ENCODE results near the gene UFD1.
A peak's percentile ranks its signal among the peaks of the same experiment; 100 is the strongest.

Gene UFD1

GRCh38 chr22:19478901-19479354, at the start of gene UFD1:
UFD1 (minus strand) TSS chr22:19479193; CDS start chr22:19479085, 108 bp downstream.
- Mint-ChIP-seq H3K4me1 (peaks cover 39% of the 10 kb centered on the region), H3K27me3 (no peaks in the 10 kb centered on the region), H3K4me3 (peak within 1 kb of the TSS; percentile 99), H3K36me3 (peaks cover 29% of the 10 kb centered on the region), H3K9me3 (no peaks in the 10 kb centered on the region), H3K27ac (peak within 1 kb of the TSS; percentile 98)
- CTCF ChIA-PET: interaction anchor here (0.7 to 3.0 kb wide), 4 partner anchors 14 to 299 kb away, joined by 3 to 14 read pairs (median 6); no protein-coding TSS in a partner anchor
- peak; percentile 89 for DNase-seq

GRCh38 chr22:19527861-19528417, 48.9 kb upstream of the UFD1 start:
- Mint-ChIP-seq H3K27me3 (peaks cover 72% of the 10 kb centered on the region), H3K4me3 (no peak overlapping the region), H3K4me1 (peaks cover 16% of the 10 kb centered on the region), H3K9me3 (no peaks in the 10 kb centered on the region), H3K27ac (no peak overlapping the region), H3K36me3 (no peaks in the 10 kb centered on the region)
- CTCF ChIA-PET: no interaction called here
- no peak for DNase-seq

GRCh38 chr22:19527321-19527721, 48.3 kb upstream of the UFD1 start:
- CTCF ChIA-PET: interaction anchor here (1.0 kb wide), 1 partner anchor 24 kb away, joined by 5 read pairs; no protein-coding TSS in a partner anchor
- DNase-seq: no peak
- Mint-ChIP-seq H3K27ac (no peak overlapping the region), H3K9me3 (no peaks in the 10 kb centered on the region), H3K4me3 (no peak overlapping the region), H3K4me1 (peaks cover 19% of the 10 kb centered on the region), H3K27me3 (peaks cover 73% of the 10 kb centered on the region), H3K36me3 (no peaks in the 10 kb centered on the region)

DNA sequence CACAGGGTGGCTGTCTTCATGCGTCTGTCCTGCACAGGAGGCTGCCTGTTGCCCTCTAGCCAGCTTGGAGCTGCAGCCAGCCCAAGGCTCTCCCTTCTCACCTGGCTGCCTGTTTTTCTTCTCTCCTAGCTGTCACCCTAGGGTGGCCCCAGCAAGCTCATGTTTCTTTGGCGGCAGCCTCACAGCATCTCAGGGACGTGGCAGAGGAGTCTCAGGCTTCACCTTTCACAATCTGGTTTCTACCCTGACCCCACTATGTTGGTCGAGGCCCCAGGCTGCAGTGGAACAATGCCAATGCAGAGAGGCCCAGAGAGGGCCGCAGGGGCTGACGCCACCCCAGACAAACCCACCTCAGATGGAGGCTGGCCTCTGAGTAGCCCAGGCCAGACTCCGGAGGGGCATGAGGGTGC, 47.7 kb upstream of the UFD1 start:
- Mint-ChIP-seq H3K4me3 (no peak overlapping the region), H3K4me1 (peaks cover 19% of the 10 kb centered on the region), H3K9me3 (no peaks in the 10 kb centered on the region), H3K36me3 (peaks cover 3% of the 10 kb centered on the region), H3K27ac (no peak overlapping the region), H3K27me3 (peaks cover 71% of the 10 kb centered on the region)
- CTCF ChIA-PET: interaction anchor here (1.0 to 1.3 kb wide), 2 partner anchors 24 to 102 kb away, joined by 4 to 5 read pairs; no protein-coding TSS in a partner anchor
- DNase-seq: no peak

DNA sequence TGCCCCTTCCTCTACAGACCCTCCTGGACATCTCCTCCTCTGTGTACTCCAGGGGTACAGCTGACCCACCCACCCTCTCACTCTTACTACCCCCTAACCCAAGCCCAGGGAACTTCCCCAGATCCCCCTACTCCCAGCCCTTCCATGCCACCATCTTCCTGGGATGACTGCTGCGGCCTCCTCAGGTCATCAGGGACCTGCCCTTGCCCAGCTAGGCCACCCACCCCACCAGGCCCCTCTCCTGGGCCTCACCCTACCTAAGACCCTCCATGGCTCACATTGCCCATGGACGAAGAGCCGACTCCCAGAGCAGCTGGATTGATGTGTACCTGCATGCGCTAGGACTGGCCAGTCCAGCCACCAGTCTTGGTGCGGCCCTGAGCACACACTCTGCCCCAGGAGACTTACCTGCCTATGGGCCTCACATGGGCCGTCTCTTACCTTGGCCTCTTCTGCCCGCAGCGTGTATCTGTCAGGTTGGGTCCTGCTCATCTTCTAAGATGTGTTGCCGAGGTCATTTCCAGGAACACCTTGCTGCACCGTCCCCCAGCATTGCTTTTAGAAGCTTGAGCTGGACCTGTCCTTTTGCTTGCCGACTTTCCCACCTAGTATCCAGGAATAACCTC, 47.2 kb upstream of the UFD1 start:
- H3K9me3 Mint-ChIP-seq: no peaks in the 10 kb centered on the region
- peaks cover 4% of the 10 kb centered on the region for H3K36me3 Mint-ChIP-seq
- H3K4me3 Mint-ChIP-seq: peak overlapping the region; percentile 1
- peaks cover 19% of the 10 kb centered on the region for H3K4me1 Mint-ChIP-seq
- H3K27me3 Mint-ChIP-seq: peaks cover 69% of the 10 kb centered on the region
- CTCF ChIA-PET: interaction anchor here (1.0 to 1.3 kb wide), 2 partner anchors 23 to 103 kb away, joined by 4 to 5 read pairs; no protein-coding TSS in a partner anchor
- H3K27ac Mint-ChIP-seq: no peak overlapping the region
- DNase-seq: no peak

DNA sequence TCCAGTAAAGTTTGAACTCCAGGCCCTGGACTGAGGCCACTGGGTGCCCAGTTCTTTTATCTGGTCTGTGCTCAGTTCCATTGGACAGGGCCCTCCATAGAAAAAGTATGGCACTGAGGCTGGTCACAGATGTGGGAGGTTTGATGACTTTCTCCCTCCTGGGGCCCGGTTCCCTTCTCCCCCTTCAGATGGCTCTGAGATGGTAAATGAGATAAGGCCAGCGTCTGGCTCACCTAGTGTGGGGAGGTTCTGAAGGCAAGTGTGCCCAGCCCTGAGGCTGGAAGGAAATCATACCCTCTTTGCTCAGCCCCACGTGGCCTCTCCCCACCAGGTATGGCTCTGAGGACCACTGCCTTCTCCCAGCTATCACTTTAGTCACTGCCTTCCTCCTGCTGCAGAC, 46.7 kb upstream of the UFD1 start:
- DNase-seq: no peak
- Mint-ChIP-seq H3K4me3 (peak overlapping the region; percentile 1), H3K27ac (no peak overlapping the region), H3K36me3 (peaks cover 5% of the 10 kb centered on the region), H3K27me3 (peaks cover 66% of the 10 kb centered on the region), H3K4me1 (peaks cover 19% of the 10 kb centered on the region), H3K9me3 (no peaks in the 10 kb centered on the region)
- CTCF ChIA-PET: interaction anchor here (1.3 kb wide), 1 partner anchor 104 kb away, joined by 4 read pairs; no protein-coding TSS in a partner anchor

DNA sequence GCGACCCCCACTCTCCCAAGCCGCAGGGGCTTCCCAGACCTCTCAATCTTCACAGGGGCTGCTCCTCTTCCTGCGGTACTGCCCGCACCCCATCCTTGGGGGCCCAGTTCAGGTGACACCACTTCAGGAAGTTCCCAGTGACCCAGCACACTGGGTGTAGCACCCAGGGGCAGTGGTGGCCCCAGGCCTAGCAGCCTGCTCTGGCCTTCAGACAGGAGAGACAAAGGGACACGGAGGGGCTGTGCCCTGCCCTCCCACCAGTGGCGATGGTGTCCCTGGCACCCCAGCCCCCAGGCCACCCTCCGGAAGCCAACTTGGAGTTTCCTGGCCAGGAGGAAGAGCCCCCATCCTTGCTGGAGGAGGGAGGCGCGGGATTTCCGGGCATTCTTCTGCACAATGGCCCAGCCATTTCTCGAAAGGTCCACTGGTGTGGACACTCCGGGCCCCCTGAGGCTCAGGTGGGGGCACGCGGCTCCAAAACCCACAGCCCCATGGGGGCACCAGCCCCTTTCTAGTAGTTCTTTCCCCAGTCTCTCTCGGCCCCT, 46.2 kb upstream of the UFD1 start:
- H3K27ac Mint-ChIP-seq: no peak overlapping the region
- CTCF ChIA-PET: interaction anchor here (1.3 kb wide), 1 partner anchor 104 kb away, joined by 4 read pairs; no protein-coding TSS in a partner anchor
- H3K4me3 Mint-ChIP-seq: peak overlapping the region; percentile 69
- H3K4me1 Mint-ChIP-seq: peaks cover 19% of the 10 kb centered on the region
- peaks cover 61% of the 10 kb centered on the region for H3K27me3 Mint-ChIP-seq
- H3K9me3 Mint-ChIP-seq: no peaks in the 10 kb centered on the region
- H3K36me3 Mint-ChIP-seq: peaks cover 5% of the 10 kb centered on the region
- DNase-seq: no peak

- H3K4me3 Mint-ChIP-seq: peak within 1 kb of the TSS; percentile 69
- peaks cover 59% of the 10 kb centered on the region for H3K27me3 Mint-ChIP-seq
- CTCF ChIA-PET: no interaction called here
- H3K4me1 Mint-ChIP-seq: peaks cover 19% of the 10 kb centered on the region
- H3K36me3 Mint-ChIP-seq: peaks cover 5% of the 10 kb centered on the region
- H3K27ac Mint-ChIP-seq: peak within 1 kb of the TSS; percentile 73
- peak; percentile 55 for DNase-seq
- no peaks in the 10 kb centered on the region for H3K9me3 Mint-ChIP-seq
These were observed 45.5 kb upstream of the UFD1 start, which contains the start of gene CLDN5 for GRCh38 chr22:19524170-19525115. CLDN5 (minus strand) TSS chr22:19524410; CDS start chr22:19524255, 155 bp downstream.

GRCh38 chr22:19523240-19524169, 44.5 kb upstream of the UFD1 start:
- Mint-ChIP-seq H3K27ac (peak overlapping the region; percentile 73), H3K4me3 (peak overlapping the region; percentile 68)

DNA sequence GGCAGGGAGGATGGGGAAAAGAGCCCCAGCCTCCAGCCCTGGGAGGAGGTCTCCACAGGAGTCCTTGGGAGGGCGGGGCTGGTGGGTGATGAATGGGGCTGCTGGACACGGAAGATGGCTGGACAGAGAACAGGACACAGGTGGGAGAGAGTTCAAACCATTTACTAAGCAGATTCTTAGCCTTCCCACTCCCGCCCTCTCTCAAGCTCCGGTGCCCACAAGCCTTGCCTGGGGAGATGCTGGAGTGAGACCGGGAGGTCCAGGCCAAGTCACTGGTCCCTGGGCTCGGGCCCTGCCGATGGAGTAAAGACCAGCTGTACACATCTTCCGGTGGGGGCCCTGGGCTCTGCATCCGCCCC, 43.9 kb upstream of the UFD1 start:
- no peak for DNase-seq
- H3K9me3 Mint-ChIP-seq: no peaks in the 10 kb centered on the region
- H3K27me3 Mint-ChIP-seq: peaks cover 52% of the 10 kb centered on the region
- peak overlapping the region; percentile 68 for H3K4me3 Mint-ChIP-seq
- peaks cover 19% of the 10 kb centered on the region for H3K4me1 Mint-ChIP-seq
- CTCF ChIA-PET: interaction anchor here (1.4 to 3.5 kb wide), 2 partner anchors 36 to 107 kb away, joined by 3 to 14 read pairs; no protein-coding TSS in a partner anchor
- peaks cover 7% of the 10 kb centered on the region for H3K36me3 Mint-ChIP-seq
- no peak overlapping the region for H3K27ac Mint-ChIP-seq

More at GRCh38 chr22:19523240-19524169, 44.5 kb upstream of the UFD1 start:
- CTCF ChIA-PET: interaction anchor here (3.5 kb wide), 1 partner anchor 106 kb away, joined by 14 read pairs; no protein-coding TSS in a partner anchor
- peaks cover 19% of the 10 kb centered on the region for H3K4me1 Mint-ChIP-seq
- peaks cover 55% of the 10 kb centered on the region for H3K27me3 Mint-ChIP-seq
- H3K36me3 Mint-ChIP-seq: peaks cover 6% of the 10 kb centered on the region
- peak; percentile 55 for DNase-seq
- H3K9me3 Mint-ChIP-seq: no peaks in the 10 kb centered on the region

DNA sequence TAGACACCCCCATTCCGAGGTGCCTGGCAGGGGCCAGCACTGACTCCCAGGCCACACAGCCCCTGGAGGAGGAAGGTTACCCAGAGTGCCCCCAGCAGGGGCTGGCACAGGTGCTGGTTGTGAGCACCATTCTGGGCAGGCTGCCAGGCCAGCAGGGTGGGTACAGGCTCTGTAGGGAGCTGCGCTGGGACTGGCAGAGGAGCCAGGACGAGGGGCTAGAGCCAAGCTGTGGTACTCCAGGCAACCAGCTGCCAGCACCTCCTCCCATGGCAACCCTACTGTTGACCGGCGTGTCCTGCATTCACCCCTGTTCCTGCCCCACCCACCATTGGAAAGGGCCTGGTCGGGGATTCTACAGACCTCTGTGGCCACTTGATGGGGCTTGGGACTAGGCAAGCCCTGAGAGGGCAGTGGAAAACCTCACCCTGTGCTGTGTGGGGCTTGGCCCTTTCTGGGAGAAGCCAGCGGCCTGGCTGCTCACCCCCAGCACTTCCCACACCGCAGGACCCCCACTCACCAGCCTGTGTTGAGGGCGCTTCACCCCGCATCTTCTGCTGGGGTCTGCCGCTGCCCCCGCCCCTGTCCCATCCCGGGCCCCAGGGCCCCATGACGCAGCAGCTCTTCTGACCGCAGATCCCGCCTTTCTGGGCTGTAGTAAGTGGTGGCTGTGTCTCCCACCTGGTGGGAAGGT, 43.3 kb upstream of the UFD1 start:
- H3K4me1 Mint-ChIP-seq: peaks cover 19% of the 10 kb centered on the region
- no peaks in the 10 kb centered on the region for H3K9me3 Mint-ChIP-seq
- no peak for DNase-seq
- CTCF ChIA-PET: interaction anchor here (1.4 to 3.5 kb wide), 2 partner anchors 37 to 107 kb away, joined by 3 to 14 read pairs; no protein-coding TSS in a partner anchor
- peaks cover 47% of the 10 kb centered on the region for H3K27me3 Mint-ChIP-seq
- H3K4me3 Mint-ChIP-seq: peak overlapping the region; percentile 68
- H3K36me3 Mint-ChIP-seq: peaks cover 13% of the 10 kb centered on the region
- H3K27ac Mint-ChIP-seq: no peak overlapping the region

DNA sequence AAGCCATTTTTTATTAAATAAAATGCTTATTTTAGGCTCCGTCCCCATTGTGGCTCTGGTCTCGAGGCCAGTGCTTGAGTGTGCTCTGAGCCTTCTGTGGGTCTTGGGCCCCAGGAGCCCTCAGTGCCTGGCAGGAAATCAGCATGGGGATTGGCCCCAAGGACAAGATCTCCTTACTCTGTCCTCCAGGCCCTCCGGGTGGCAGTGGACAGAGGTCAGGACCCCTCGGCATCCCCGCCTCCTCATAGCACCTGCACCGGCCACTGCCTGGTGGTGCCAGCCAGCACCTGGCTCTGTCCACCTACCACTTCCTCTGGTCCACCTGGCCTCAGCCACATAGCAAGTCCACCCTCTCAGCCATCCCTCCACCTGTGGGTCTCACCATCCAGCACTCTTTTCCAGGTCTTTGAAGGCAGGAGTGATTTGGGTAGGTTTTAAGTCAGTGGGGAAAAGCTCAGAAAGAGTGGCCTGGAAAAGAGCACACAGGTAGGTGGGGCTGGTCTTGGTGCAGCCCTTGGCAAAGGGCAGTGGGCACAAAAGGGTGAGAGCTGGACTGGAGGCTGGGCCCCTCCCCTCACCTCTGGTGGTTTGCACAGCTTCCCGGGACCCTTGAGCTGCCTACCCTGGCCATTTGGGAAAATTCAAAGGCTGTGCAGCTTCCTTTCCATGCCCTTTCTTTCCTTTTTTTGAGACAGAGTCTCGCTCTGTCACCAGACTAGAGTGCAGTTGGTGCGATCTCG, 41.7 kb upstream of the UFD1 start:
- peaks cover 19% of the 10 kb centered on the region for H3K4me1 Mint-ChIP-seq
- H3K27me3 Mint-ChIP-seq: peaks cover 32% of the 10 kb centered on the region
- CTCF ChIA-PET: interaction anchor here (3.5 kb wide), 1 partner anchor 109 kb away, joined by 14 read pairs; no protein-coding TSS in a partner anchor
- H3K27ac Mint-ChIP-seq: no peak overlapping the region
- no peak overlapping the region for H3K4me3 Mint-ChIP-seq
- H3K9me3 Mint-ChIP-seq: no peaks in the 10 kb centered on the region
- H3K36me3 Mint-ChIP-seq: peaks cover 16% of the 10 kb centered on the region
- no peak for DNase-seq

Data from activated naive CD4-positive, alpha-beta T cell treated with anti-CD3 and anti-CD28 coated beads, Interleukin-2, amount 10 ng/mL, durations not matched to agents 7 days and 5 days (primary cell).